ENCODE results near the gene ZNF407.

Gene ZNF407

GRCh38 chr18:74708169-74708568 lies 110.5 kb downstream of the ZNF407 start:
- TF ChIP-seq FOXM1 (IDR thresholded peaks at IDR 0.05; ENCODE audit: borderline replicate concordance, low read depth) (no peak), EGR1 (IDR thresholded peaks at IDR 0.05) (no peak), NFIC (IDR thresholded peaks at IDR 0.05) (no peak), TCF12 (IDR thresholded peaks at IDR 0.05; ENCODE audit: low read depth) (no peak), TEAD4 (IDR thresholded peaks at IDR 0.05) (no peak), USF1 (IDR thresholded peaks at IDR 0.05) (no peak), ZBTB7A (IDR thresholded peaks at IDR 0.05; ENCODE audit: low read depth) (no peak), RAD21 (IDR thresholded peaks at IDR 0.05; ENCODE audit: low read depth) (no peak), CREB1 (IDR thresholded peaks at IDR 0.05; ENCODE audit: low read depth) (no peak), TAF1 (IDR thresholded peaks at IDR 0.05; ENCODE audit: low read depth) (no peak), EP300 (IDR thresholded peaks at IDR 0.05; ENCODE audit: borderline replicate concordance) (no peak), CEBPB (IDR thresholded peaks at IDR 0.05) (no peak), YY1 (IDR thresholded peaks at IDR 0.05; ENCODE audit: low read depth) (no peak)
- TF ChIP-seq, protein P1, sequence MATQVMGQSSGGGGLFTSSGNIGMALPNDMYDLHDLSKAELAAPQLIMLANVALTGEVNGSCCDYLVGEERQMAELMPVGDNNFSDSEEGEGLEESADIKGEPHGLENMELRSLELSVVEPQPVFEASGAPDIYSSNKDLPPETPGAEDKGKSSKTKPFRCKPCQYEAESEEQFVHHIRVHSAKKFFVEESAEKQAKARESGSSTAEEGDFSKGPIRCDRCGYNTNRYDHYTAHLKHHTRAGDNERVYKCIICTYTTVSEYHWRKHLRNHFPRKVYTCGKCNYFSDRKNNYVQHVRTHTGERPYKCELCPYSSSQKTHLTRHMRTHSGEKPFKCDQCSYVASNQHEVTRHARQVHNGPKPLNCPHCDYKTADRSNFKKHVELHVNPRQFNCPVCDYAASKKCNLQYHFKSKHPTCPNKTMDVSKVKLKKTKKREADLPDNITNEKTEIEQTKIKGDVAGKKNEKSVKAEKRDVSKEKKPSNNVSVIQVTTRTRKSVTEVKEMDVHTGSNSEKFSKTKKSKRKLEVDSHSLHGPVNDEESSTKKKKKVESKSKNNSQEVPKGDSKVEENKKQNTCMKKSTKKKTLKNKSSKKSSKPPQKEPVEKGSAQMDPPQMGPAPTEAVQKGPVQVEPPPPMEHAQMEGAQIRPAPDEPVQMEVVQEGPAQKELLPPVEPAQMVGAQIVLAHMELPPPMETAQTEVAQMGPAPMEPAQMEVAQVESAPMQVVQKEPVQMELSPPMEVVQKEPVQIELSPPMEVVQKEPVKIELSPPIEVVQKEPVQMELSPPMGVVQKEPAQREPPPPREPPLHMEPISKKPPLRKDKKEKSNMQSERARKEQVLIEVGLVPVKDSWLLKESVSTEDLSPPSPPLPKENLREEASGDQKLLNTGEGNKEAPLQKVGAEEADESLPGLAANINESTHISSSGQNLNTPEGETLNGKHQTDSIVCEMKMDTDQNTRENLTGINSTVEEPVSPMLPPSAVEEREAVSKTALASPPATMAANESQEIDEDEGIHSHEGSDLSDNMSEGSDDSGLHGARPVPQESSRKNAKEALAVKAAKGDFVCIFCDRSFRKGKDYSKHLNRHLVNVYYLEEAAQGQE (IDR thresholded peaks at IDR 0.05; ENCODE audit: low read depth) = no peak
- TF ChIP-seq, protein P2, sequence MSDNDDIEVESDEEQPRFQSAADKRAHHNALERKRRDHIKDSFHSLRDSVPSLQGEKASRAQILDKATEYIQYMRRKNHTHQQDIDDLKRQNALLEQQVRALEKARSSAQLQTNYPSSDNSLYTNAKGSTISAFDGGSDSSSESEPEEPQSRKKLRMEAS (IDR thresholded peaks at IDR 0.05) = no peak

- TF ChIP-seq CREB1 (IDR thresholded peaks at IDR 0.05; ENCODE audit: low read depth) (no peak), NFIC (IDR thresholded peaks at IDR 0.05) (no peak), FOXM1 (IDR thresholded peaks at IDR 0.05; ENCODE audit: borderline replicate concordance, low read depth) (no peak), EP300 (IDR thresholded peaks at IDR 0.05; ENCODE audit: borderline replicate concordance) (no peak), USF1 (IDR thresholded peaks at IDR 0.05) (no peak), EGR1 (IDR thresholded peaks at IDR 0.05) (no peak), CEBPB (IDR thresholded peaks at IDR 0.05) (no peak), TEAD4 (IDR thresholded peaks at IDR 0.05) (no peak), TAF1 (IDR thresholded peaks at IDR 0.05; ENCODE audit: low read depth) (no peak), TCF12 (IDR thresholded peaks at IDR 0.05; ENCODE audit: low read depth) (no peak), RAD21 (IDR thresholded peaks at IDR 0.05; ENCODE audit: low read depth) (no peak), YY1 (IDR thresholded peaks at IDR 0.05; ENCODE audit: low read depth) (no peak), ZBTB7A (IDR thresholded peaks at IDR 0.05; ENCODE audit: low read depth) (no peak)
- TF ChIP-seq, protein P2 (IDR thresholded peaks at IDR 0.05) = no peak
- TF ChIP-seq, protein P1 (IDR thresholded peaks at IDR 0.05; ENCODE audit: low read depth) = no peak
Measured at GRCh38 chr18:74709452-74709851, 111.8 kb downstream of the ZNF407 start.

DNA sequence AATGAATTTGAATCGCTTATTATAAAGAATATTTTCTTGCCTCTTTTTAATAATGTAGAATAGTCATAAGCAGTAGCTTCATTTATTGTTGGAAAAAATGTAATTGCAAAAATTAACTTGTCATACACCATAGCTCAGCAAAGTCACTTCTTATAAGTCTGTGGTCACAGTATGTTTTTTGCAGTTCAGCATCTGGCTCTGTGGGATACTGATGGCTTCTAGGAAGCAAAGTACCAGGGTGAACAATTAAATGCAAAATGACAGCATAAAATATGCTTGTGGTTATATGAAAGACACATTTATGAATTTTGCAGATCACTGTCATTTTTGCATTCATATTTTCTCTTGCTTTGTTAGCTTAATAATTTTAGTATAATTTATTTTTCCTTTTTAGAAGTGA lies 116.5 kb downstream of the ZNF407 start:
- TF ChIP-seq CEBPB (IDR thresholded peaks at IDR 0.05) (no peak), ZBTB7A (IDR thresholded peaks at IDR 0.05; ENCODE audit: low read depth) (no peak), EP300 (IDR thresholded peaks at IDR 0.05; ENCODE audit: borderline replicate concordance) (no peak), USF1 (IDR thresholded peaks at IDR 0.05) (no peak), FOXM1 (IDR thresholded peaks at IDR 0.05; ENCODE audit: borderline replicate concordance, low read depth) (no peak), RAD21 (IDR thresholded peaks at IDR 0.05; ENCODE audit: low read depth) (no peak), NFIC (IDR thresholded peaks at IDR 0.05) (no peak), CREB1 (IDR thresholded peaks at IDR 0.05; ENCODE audit: low read depth) (no peak), TAF1 (IDR thresholded peaks at IDR 0.05; ENCODE audit: low read depth) (no peak), TEAD4 (IDR thresholded peaks at IDR 0.05) (no peak), TCF12 (IDR thresholded peaks at IDR 0.05; ENCODE audit: low read depth) (no peak), YY1 (IDR thresholded peaks at IDR 0.05; ENCODE audit: low read depth) (no peak)
- TF ChIP-seq, protein P2 (IDR thresholded peaks at IDR 0.05) = no peak
- TF ChIP-seq, protein P1 (IDR thresholded peaks at IDR 0.05; ENCODE audit: low read depth) = no peak

Measured in Ishikawa (cell line).